HEK293T (cell line): Measurements from ENCODE around the gene SLC35A2.

Source experiments
- ARNT ChIP-seq: fragments of 450-650 bp; IDR thresholded peaks from 2 replicates; pipeline ENCODE4 v1.6.1; 2017; ENCODE audit warnings: mild to moderate bottlenecking
- BHLHE40 ChIP-seq: fragments of 450-650 bp; IDR thresholded peaks from 2 replicates; pipeline ENCODE4 v1.6.1; 2016; ENCODE audit warnings: mild to moderate bottlenecking, moderate library complexity, borderline replicate concordance
- CTBP1 ChIP-seq: fragments of 450-650 bp; IDR thresholded peaks from 2 replicates; pipeline ENCODE4 v1.6.1; 2016; ENCODE audit warnings: borderline replicate concordance
- FOXK2 ChIP-seq: fragments of 450-650 bp; IDR thresholded peaks from 2 replicates; pipeline ENCODE4 v1.6.1; 2016; ENCODE audit warnings: mild to moderate bottlenecking
- FOXM1 ChIP-seq: fragments of 450-650 bp; IDR thresholded peaks from 2 replicates; pipeline ENCODE4 v1.6.1; 2017; ENCODE audit warnings: mild to moderate bottlenecking, borderline replicate concordance
- LEF1 ChIP-seq: fragments of 450-650 bp; IDR thresholded peaks from 2 replicates; pipeline ENCODE4 v1.6.1; 2017; ENCODE audit warnings: mild to moderate bottlenecking, borderline replicate concordance
- NFRKB ChIP-seq: fragments of 450-650 bp; IDR thresholded peaks from 2 replicates; pipeline ENCODE4 v1.6.1; 2016; ENCODE audit warnings: mild to moderate bottlenecking, moderate library complexity
- SP1 ChIP-seq: fragments of 450-650 bp; IDR thresholded peaks from 2 replicates; pipeline ENCODE4 v1.6.1; 2017
- TARDBP ChIP-seq: fragments of 450-650 bp; IDR thresholded peaks from 2 replicates; pipeline ENCODE4 v1.6.1; 2016
- ZNF384 ChIP-seq: fragments of 450-650 bp; IDR thresholded peaks from 2 replicates; pipeline ENCODE4 v1.6.1; 2016

DNA sequence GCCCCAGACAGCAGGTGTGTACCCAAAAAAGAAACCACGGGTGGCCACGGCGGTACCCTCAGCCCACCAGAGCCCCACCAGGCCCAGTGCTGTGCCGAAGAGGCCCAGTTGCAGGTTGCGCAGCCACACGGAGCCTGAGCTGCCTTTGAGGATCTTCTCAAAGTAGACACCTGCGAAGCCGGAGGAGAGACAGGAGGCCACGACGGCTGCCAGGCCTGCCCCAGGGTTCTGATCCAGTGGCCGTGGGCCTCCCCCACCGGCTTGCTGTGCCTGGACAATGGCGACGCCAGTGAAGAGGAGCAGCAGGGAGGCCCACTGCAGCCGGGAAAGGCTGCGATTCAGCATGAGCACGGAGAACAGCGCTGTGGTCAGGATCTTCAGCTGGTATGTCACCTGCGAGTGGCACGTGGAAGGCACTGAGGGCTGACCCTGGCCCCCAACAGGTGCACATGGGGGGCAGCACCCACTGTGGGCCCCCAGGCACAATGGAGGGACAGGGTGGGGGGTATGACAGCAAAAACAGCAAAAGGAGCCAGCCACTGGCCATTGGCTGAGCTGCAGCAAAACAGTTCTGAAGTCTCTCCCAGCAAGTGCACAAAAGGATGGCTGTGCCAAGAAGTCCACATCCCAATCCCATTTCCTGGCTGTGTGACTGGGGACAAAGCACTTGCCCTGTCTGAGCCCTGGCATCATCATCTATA lies 6.2 kb downstream of the SLC35A2 start:
- TF ChIP-seq ZNF384, result no peak
- no peak for TF ChIP-seq TARDBP
- no peak for TF ChIP-seq BHLHE40
- TF ChIP-seq ARNT, result no peak
- TF ChIP-seq SP1, result no peak
- no peak for TF ChIP-seq CTBP1
- TF ChIP-seq FOXM1, result no peak
- no peak for TF ChIP-seq LEF1
- no peak for TF ChIP-seq NFRKB
- no peak for TF ChIP-seq FOXK2
